Stromal cell of bone marrow (primary cell): ENCODE measurements around the gene DNAJA4.

ENCODE experiments used
- DNase-seq: peaks from one replicate; pipeline ENCODE4 v3.0.0-alpha.2; 2012; ENCODE audit warnings: low read depth

The DNAJA4 gene

GRCh38 chr15:78280319-78281072 lies 16.1 kb downstream of the DNAJA4 start:
- no peak for DNase-seq

GRCh38 chr15:78282324-78282723 lies 18.0 kb downstream of the DNAJA4 start:
- no peak for DNase-seq

GRCh38 chr15:78284758-78285157 lies 20.4 kb downstream of the DNAJA4 start:
- no peak for DNase-seq

- no peak for DNase-seq
These were observed 25.9 kb downstream of the DNAJA4 start for GRCh38 chr15:78290222-78290621.

- no peak for DNase-seq
These were observed 26.7 kb downstream of the DNAJA4 start for GRCh38 chr15:78291052-78291451.

GRCh38 chr15:78291698-78292097 lies 27.3 kb downstream of the DNAJA4 start:
- no peak for DNase-seq

GRCh38 chr15:78292219-78292618 lies 27.9 kb downstream of the DNAJA4 start:
- no peak for DNase-seq

GRCh38 chr15:78299101-78299930 lies 35.0 kb downstream of the DNAJA4 start, which contains the start of gene SKIC8:
SKIC8 (minus strand) TSS chr15:78299609; CDS start chr15:78295686, 3,923 bp downstream.
- DNase-seq, result peak; percentile 78

- no peak for DNase-seq
These were observed 37.0 kb downstream of the DNAJA4 start for GRCh38 chr15:78301326-78301725.

GRCh38 chr15:78301828-78302227 lies 37.5 kb downstream of the DNAJA4 start:
- no peak for DNase-seq

- DNase-seq, result peak; percentile 80
These were observed 38.4 kb downstream of the DNAJA4 start for GRCh38 chr15:78302579-78303312.

- DNase-seq, result no peak
These were observed 40.1 kb downstream of the DNAJA4 start for GRCh38 chr15:78304216-78305066.

GRCh38 chr15:78306176-78306774 lies 41.9 kb downstream of the DNAJA4 start:
- peak; percentile 36 for DNase-seq

GRCh38 chr15:78307976-78308375 lies 43.6 kb downstream of the DNAJA4 start:
- DNase-seq, result no peak

- no peak for DNase-seq
These were observed 44.2 kb downstream of the DNAJA4 start for GRCh38 chr15:78308422-78309032.

- DNase-seq, result no peak
These were observed 46.9 kb downstream of the DNAJA4 start for GRCh38 chr15:78311292-78311691.

- DNase-seq, result no peak
These were observed 48.2 kb downstream of the DNAJA4 start for GRCh38 chr15:78312536-78312935.

- DNase-seq, result no peak
These were observed 48.6 kb downstream of the DNAJA4 start for GRCh38 chr15:78312957-78313356.

- DNase-seq, result no peak
These were observed 49.0 kb downstream of the DNAJA4 start for GRCh38 chr15:78313383-78313782.

- no peak for DNase-seq
These were observed 49.8 kb downstream of the DNAJA4 start for GRCh38 chr15:78314181-78314581.
